AG04450 (cell line): ENCODE measurements around the gene CMA1. TPM values are rescaled to one million over a fixed set of nuclear protein-coding genes. Genes with fewer than 3 reads are reported as not detected.
"Not testable (repeated sequence)": the region's sequence is repeated elsewhere in the genome, so short reads cannot be mapped to it uniquely, and the experiment has no call there.

ENCODE experiments used
- CTCF ChIA-PET: fragments of 300-600, 350-600 bp; formaldehyde crosslinking; extraction: SDS; loops from one replicate; lab custom pipeline; 2022; ENCODE audit warnings: antibody characterized with exemption, inconsistent platforms; lab: Charles Lee
- POLR2A ChIA-PET: fragments of 350-600 bp; formaldehyde crosslinking; extraction: SDS; loops from one replicate; lab custom pipeline; 2021; ENCODE audit warnings: antibody characterized with exemption, inconsistent platforms; lab: Yijun Ruan, JAX
- DNase-seq: peaks from one replicate; pipeline ENCODE4 v3.0.0-alpha.2; 2011; ENCODE audit warnings: low read depth, low spot score
- H3K27ac ChIP-seq: one replicate; pipeline ENCODE4 v1.5.1; 2012; ENCODE audit warnings: low read depth, low read length, control low read depth
- H3K27me3 ChIP-seq: one replicate; pipeline ENCODE4 v1.6.0; 2012; ENCODE audit warnings: low read length; ENCODE audit not compliant: control insufficient read depth, insufficient read depth
- H3K4me3 ChIP-seq: 2 replicates; pipeline ENCODE4 v1.5.1; 2011; ENCODE audit warnings: mild to moderate bottlenecking, low read depth, low read length, control low read depth
- H3K9me3 ChIP-seq: 2 replicates; pipeline ENCODE4 v1.5.1; 2012; ENCODE audit warnings: low read length; ENCODE audit not compliant: control insufficient read depth, insufficient read depth
- CTCF ChIP-seq: IDR thresholded peaks from 2 replicates; pipeline ENCODE4 v1.5.1; 2011; ENCODE audit warnings: low read depth, low read length, control low read depth, inconsistent platforms
- polyA plus RNA-seq: library from polyadenylated mRNA; depleted of rRNA; stranded (reverse); fragments of >200 nt; gene quantifications from 2 replicates; pipeline ENCODE4 v1.2.3, GENCODE V29; 2011

CMA1 gene
- polyA plus RNA-seq, 1 experiment = not detected

GRCh38 chr14:24534286-24534685, 26.2 kb upstream of the CMA1 start:
- ChIA-PET CTCF (no interaction called here), POLR2A (no interaction called here)
- no peak for DNase-seq
- Histone ChIP-seq H3K27me3 (no peaks in the 10 kb centered on the region), H3K27ac (no peak overlapping the region), H3K9me3 (no peaks in the 10 kb centered on the region), H3K4me3 (no peak overlapping the region)
- no peak for TF ChIP-seq CTCF

- CTCF ChIA-PET = not testable (repeated sequence)
Measured at GRCh38 chr14:24525877-24526620, 18.0 kb upstream of the CMA1 start.

GRCh38 chr14:24518851-24519250, 10.8 kb upstream of the CMA1 start:
- Histone ChIP-seq H3K27ac (no peak overlapping the region), H3K9me3 (no peaks in the 10 kb centered on the region), H3K27me3 (no peaks in the 10 kb centered on the region), H3K4me3 (no peak overlapping the region)
- POLR2A ChIA-PET = no interaction called here
- CTCF ChIA-PET = no interaction called here
- no peak for TF ChIP-seq CTCF
- DNase-seq = no peak

More at GRCh38 chr14:24525877-24526620, 18.0 kb upstream of the CMA1 start:
- H3K9me3 ChIP-seq, H3K4me3 ChIP-seq, POLR2A ChIA-PET, H3K27me3 ChIP-seq, H3K27ac ChIP-seq, DNase-seq: not testable (repeated sequence)

- Histone ChIP-seq H3K27me3 (no peaks in the 10 kb centered on the region), H3K9me3 (no peaks in the 10 kb centered on the region), H3K4me3 (no peak overlapping the region), H3K27ac (no peak overlapping the region)
- CTCF ChIA-PET = no interaction called here
- no peak for TF ChIP-seq CTCF
- no peak for DNase-seq
- POLR2A ChIA-PET = no interaction called here
Measured at GRCh38 chr14:24514209-24514608, 6.1 kb upstream of the CMA1 start.

- Histone ChIP-seq H3K4me3 (no peak overlapping the region), H3K9me3 (no peaks in the 10 kb centered on the region), H3K27me3 (no peaks in the 10 kb centered on the region), H3K27ac (no peak overlapping the region)
- no peak for DNase-seq
- no peak for TF ChIP-seq CTCF
- CTCF ChIA-PET = no interaction called here
- POLR2A ChIA-PET = no interaction called here
Measured at GRCh38 chr14:24513009-24513408, 4.9 kb upstream of the CMA1 start.
